ENCODE measurements around the gene BUB1. TPM values are rescaled to one million over a fixed set of nuclear protein-coding genes. Genes with fewer than 3 reads are reported as not detected.
"Not testable (repeated sequence)": the region's sequence is repeated elsewhere in the genome, so short reads cannot be mapped to it uniquely, and the experiment has no call there.

BUB1 gene
- total RNA-seq, 1 donor from 2014 or later, result 57.2 TPM

- DNase-seq (ENCODE audit: low read depth); H3K4me3 ChIP-seq (ENCODE audit: low read depth, low read length): not testable (repeated sequence)
Measured at GRCh38 chr2:110608788-110609502, 68.9 kb downstream of the BUB1 start.

- DNase-seq (ENCODE audit: low read depth); H3K4me3 ChIP-seq (ENCODE audit: low read depth, low read length): not testable (repeated sequence)
Measured at GRCh38 chr2:110605057-110605456, 72.8 kb downstream of the BUB1 start.

- not testable (repeated sequence) for DNase-seq (ENCODE audit: low read depth)
Measured at GRCh38 chr2:110603917-110604591, 73.8 kb downstream of the BUB1 start.

GRCh38 chr2:110602139-110602538 lies 75.7 kb downstream of the BUB1 start:
- DNase-seq (ENCODE audit: low read depth), result not testable (repeated sequence)

More at GRCh38 chr2:110603917-110604591, 73.8 kb downstream of the BUB1 start:
- not testable (repeated sequence) for H3K4me3 ChIP-seq (ENCODE audit: low read depth, low read length)

GRCh38 chr2:110591973-110592372 lies 85.9 kb downstream of the BUB1 start:
- not testable (repeated sequence) for H3K4me3 ChIP-seq (ENCODE audit: low read depth, low read length); DNase-seq (ENCODE audit: low read depth)

More at GRCh38 chr2:110602139-110602538, 75.7 kb downstream of the BUB1 start:
- not testable (repeated sequence) for H3K4me3 ChIP-seq (ENCODE audit: low read depth, low read length)

- not testable (repeated sequence) for DNase-seq (ENCODE audit: low read depth); H3K4me3 ChIP-seq (ENCODE audit: low read depth, low read length)
Measured at GRCh38 chr2:110589677-110590330, 88.1 kb downstream of the BUB1 start.

- not testable (repeated sequence) for DNase-seq (ENCODE audit: low read depth)
Measured at GRCh38 chr2:110588520-110588919, 89.3 kb downstream of the BUB1 start.

More at GRCh38 chr2:110588520-110588919, 89.3 kb downstream of the BUB1 start:
- not testable (repeated sequence) for H3K4me3 ChIP-seq (ENCODE audit: low read depth, low read length)

Other genes with a start within 250 kb of the BUB1 start
- gene LIMS4, start 205.2 kb downstream of the BUB1 start, total RNA-seq, result 2.0 TPM in 1 of 2 replicates, not detected in the other
- gene RGPD6, start 100.8 kb downstream of the BUB1 start, total RNA-seq, result 15.0 and 18.8 TPM in 2 replicates
- 0.06 and 0.14 TPM in 2 replicates for gene ACOXL, start 54.5 kb upstream of the BUB1 start, total RNA-seq

All from epithelial cell of proximal tubule (primary cell).